Mucosa of descending colon (tissue), 3 donors: ENCODE measurements around the gene SLC10A3. TPM values are rescaled to one million over a fixed set of nuclear protein-coding genes. Genes with fewer than 3 reads are reported as not detected.
A peak's percentile ranks its signal among the peaks of the same experiment; 100 is the strongest.

ENCODE experiments used
- ATAC-seq: fragments of 200-7000 bp; cut with Tn5 transposase; one replicate; pipeline ENCODE4 v1.9.1; 2020; ENCODE audit warnings: mild to moderate bottlenecking, moderate library complexity
- DNase-seq, 3 donors: peaks; one replicate each; pipeline ENCODE4 v3.0.0-alpha.2; 2020
- H3K36me3 ChIP-seq: fragments of 200-600 bp; one replicate; pipeline ENCODE4 v1.8.0; 2021; ENCODE audit warnings: low read depth, mild to moderate bottlenecking
- H3K4me1 ChIP-seq: fragments of 200-600 bp; one replicate; pipeline ENCODE4 v1.8.0; 2021; ENCODE audit warnings: low read depth, mild to moderate bottlenecking
- H3K4me3 ChIP-seq: fragments of 200-600 bp; one replicate; pipeline ENCODE4 v1.8.0; 2021; ENCODE audit warnings: mild to moderate bottlenecking
- H3K9me3 ChIP-seq: fragments of 200-600 bp; one replicate; pipeline ENCODE4 v1.8.0; 2021; ENCODE audit warnings: mild to moderate bottlenecking
- intact Hi-C, 2 donors: fragments of 100-400 bp; cut with DNase I in 1 of 2; cut with micrococcal nuclease in 1 of 2; formaldehyde crosslinking; loops; one replicate each; pipeline versions ENCODE4 v1.11.0 to v1.11.1; 2022; cut with DNase I, micrococcal nuclease
- total RNA-seq, 3 donors: library from RNA; stranded (reverse); fragmentation: NEBNext Ultra II Directional in 2 of 3; extraction: Animal tissue kit (Norgen Biotek cat#: 25700) in 2 of 3; gene quantifications; one replicate each; pipeline versions ENCODE4 v1.2.1 to v1.2.4, GENCODE V29; 2021 to 2023
- TF ChIP-seq, protein P1 (sequence below): fragments of 200-600 bp; IDR thresholded peaks from one replicate; pipeline ENCODE4 v1.8.0; 2022; ENCODE audit warnings: antibody characterized with exemption, mild to moderate bottlenecking
- donor health status: DM: no; HTN: no; CAD: no; lungs with moderate emphysema.
- donor health status: DM: no; HTN: no; CAD: no.
- donor health status: DM: no; HTN: yes; CAD: no.

The SLC10A3 gene
- total RNA-seq, 3 donors from 2014 or later, result 26.2 to 30.6 (median 28.0) TPM

GRCh38 chrX:154531626-154532025, 41.2 kb upstream of the SLC10A3 start:
- intact Hi-C loops, result no loop called here
- H3K4me3 ChIP-seq, result no peak overlapping the region
- ATAC-seq, result no peak

DNA sequence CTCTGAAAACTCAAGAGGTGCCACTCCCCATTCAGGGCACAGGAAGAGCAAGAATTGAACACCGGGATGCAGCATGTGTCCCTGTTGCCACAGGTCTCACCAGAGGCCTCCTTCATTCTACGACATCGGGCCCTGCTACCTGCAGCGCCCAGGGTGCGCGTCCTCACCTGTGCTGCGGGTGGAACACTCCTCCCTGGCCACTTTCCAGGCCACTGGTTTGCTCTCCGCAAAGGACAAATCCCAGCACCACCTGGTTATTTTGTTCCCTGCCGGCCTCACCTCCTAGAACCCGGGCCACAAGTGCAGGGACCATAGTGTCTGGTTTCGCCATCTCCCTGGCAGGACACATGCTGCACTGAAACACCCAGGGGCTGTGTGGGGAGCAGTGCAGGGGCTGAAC, 39.9 kb upstream of the SLC10A3 start:
- intact Hi-C loops, result no loop called here
- Histone ChIP-seq H3K36me3 (no peaks in the 10 kb centered on the region), H3K4me1 (peaks cover 3% of the 10 kb centered on the region), H3K9me3 (no peaks in the 10 kb centered on the region), H3K4me3 (no peak overlapping the region)
- TF ChIP-seq, protein P1, sequence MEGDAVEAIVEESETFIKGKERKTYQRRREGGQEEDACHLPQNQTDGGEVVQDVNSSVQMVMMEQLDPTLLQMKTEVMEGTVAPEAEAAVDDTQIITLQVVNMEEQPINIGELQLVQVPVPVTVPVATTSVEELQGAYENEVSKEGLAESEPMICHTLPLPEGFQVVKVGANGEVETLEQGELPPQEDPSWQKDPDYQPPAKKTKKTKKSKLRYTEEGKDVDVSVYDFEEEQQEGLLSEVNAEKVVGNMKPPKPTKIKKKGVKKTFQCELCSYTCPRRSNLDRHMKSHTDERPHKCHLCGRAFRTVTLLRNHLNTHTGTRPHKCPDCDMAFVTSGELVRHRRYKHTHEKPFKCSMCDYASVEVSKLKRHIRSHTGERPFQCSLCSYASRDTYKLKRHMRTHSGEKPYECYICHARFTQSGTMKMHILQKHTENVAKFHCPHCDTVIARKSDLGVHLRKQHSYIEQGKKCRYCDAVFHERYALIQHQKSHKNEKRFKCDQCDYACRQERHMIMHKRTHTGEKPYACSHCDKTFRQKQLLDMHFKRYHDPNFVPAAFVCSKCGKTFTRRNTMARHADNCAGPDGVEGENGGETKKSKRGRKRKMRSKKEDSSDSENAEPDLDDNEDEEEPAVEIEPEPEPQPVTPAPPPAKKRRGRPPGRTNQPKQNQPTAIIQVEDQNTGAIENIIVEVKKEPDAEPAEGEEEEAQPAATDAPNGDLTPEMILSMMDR, result no peak
- ATAC-seq (no peak), DNase-seq (no peak)

More at GRCh38 chrX:154531626-154532025, 41.2 kb upstream of the SLC10A3 start:
- TF ChIP-seq, protein P1, result no peak
- no peak for DNase-seq
- Histone ChIP-seq H3K4me1 (peaks cover 3% of the 10 kb centered on the region), H3K36me3 (no peaks in the 10 kb centered on the region), H3K9me3 (no peaks in the 10 kb centered on the region)

DNA sequence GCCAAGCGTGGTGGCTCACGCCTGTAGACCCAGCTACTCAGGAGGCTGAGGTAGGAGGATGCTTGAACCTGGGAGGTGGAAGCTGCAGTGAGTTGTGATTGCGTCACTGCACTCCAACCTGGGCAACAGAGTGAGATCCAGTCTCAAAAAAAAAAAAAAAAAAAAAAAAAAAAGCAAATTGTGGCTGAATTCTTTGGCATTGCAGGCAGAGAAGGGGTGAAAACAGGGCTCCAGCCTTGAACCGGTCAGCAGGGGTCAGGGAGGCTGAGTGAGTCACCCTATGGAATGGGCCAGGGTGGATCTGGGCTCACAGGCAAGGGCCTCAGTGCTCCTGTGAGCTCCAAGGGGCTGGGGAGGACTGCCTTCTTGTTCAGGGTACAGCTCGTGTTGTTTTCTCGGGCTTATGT, 38.8 kb upstream of the SLC10A3 start:
- TF ChIP-seq, protein P1, result no peak
- H3K4me1 ChIP-seq, result peaks cover 3% of the 10 kb centered on the region
- no peak overlapping the region for H3K4me3 ChIP-seq
- no peaks in the 10 kb centered on the region for H3K9me3 ChIP-seq
- intact Hi-C loops, result no loop called here
- ATAC-seq (no peak), DNase-seq (no peak)
- H3K36me3 ChIP-seq, result no peaks in the 10 kb centered on the region

GRCh38 chrX:154526901-154527675, 36.7 kb upstream of the SLC10A3 start:
- TF ChIP-seq, protein P1, result peak; percentile 27
- DNase-seq, result peak; percentile 81 to 87 (median 83)
- Histone ChIP-seq H3K4me1 (peaks cover 3% of the 10 kb centered on the region), H3K9me3 (no peaks in the 10 kb centered on the region), H3K36me3 (no peaks in the 10 kb centered on the region), H3K4me3 (no peak overlapping the region)
- peak; percentile 93 for ATAC-seq
- intact Hi-C loops, result no loop called here

- Histone ChIP-seq H3K36me3 (no peaks in the 10 kb centered on the region), H3K4me1 (peaks cover 3% of the 10 kb centered on the region), H3K9me3 (no peaks in the 10 kb centered on the region), H3K4me3 (no peak overlapping the region)
- ATAC-seq (no peak), DNase-seq (no peak)
- intact Hi-C loops, result no loop called here
- TF ChIP-seq, protein P1, result no peak
These were observed 35.4 kb upstream of the SLC10A3 start for GRCh38 chrX:154525606-154526490.
